SK-N-SH treated with all-trans-retinoic acid at 6 μM for 48 hours (cell line): Measurements from ENCODE around the gene DEFB113.

Experiments
- ATAC-seq: fragments of 200-7000 bp; cut with Tn5 transposase; 3 replicates; pipeline ENCODE4 v1.9.1; 2020; ENCODE audit warnings: mild to moderate bottlenecking, moderate library complexity
- ARNTL ChIP-seq: fragments of 450-650 bp; formaldehyde crosslinking; IDR thresholded peaks from 2 replicates; pipeline ENCODE4 v1.5.0; 2020; ENCODE audit warnings: low read depth, mild to moderate bottlenecking, moderate library complexity, borderline replicate concordance
- BACH2 ChIP-seq: fragments of 250-450 bp; sonication (Bioruptor Pico); IDR thresholded peaks from 2 replicates; pipeline ENCODE4 v1.9.0; 2021; ENCODE audit warnings: mild to moderate bottlenecking, borderline replicate concordance
- CREB5 ChIP-seq: fragments of 250-450 bp; sonication (Bioruptor Pico); IDR thresholded peaks from 2 replicates; pipeline ENCODE4 v1.5.1; 2020; ENCODE audit warnings: low read depth, mild to moderate bottlenecking, moderate library complexity
- CSDC2 ChIP-seq: fragments of 250-450 bp; sonication (Bioruptor Pico); IDR thresholded peaks from 2 replicates; pipeline ENCODE4 v1.5.0; 2020; ENCODE audit warnings: mild to moderate bottlenecking, moderate library complexity
- ESRRG ChIP-seq: fragments of 250-450 bp; sonication (Bioruptor Pico); IDR thresholded peaks from 2 replicates; pipeline ENCODE4 v1.6.1; 2021; ENCODE audit warnings: mild to moderate bottlenecking
- GLIS3 ChIP-seq: fragments of 250-450 bp; sonication (Bioruptor Pico); IDR thresholded peaks from 2 replicates; pipeline ENCODE4 v1.5.0; 2020; ENCODE audit warnings: mild to moderate bottlenecking, moderate library complexity
- ISL1 ChIP-seq: fragments of 250-450 bp; sonication (Bioruptor Pico); IDR thresholded peaks from 2 replicates; pipeline ENCODE4 v2.1.2; 2022; ENCODE audit warnings: mild to moderate bottlenecking, moderate library complexity
- OSR1 ChIP-seq: fragments of 250-450 bp; sonication (Bioruptor Pico); IDR thresholded peaks from 2 replicates; pipeline ENCODE4 v1.8.0; 2022; ENCODE audit warnings: moderate library complexity, mild to moderate bottlenecking, inconsistent platforms
- PATZ1 ChIP-seq: fragments of 250-450 bp; sonication (Bioruptor Pico); IDR thresholded peaks from 2 replicates; pipeline ENCODE4 v1.8.0; 2020; ENCODE audit warnings: mild to moderate bottlenecking, moderate library complexity, borderline replicate concordance
- POU6F1 ChIP-seq: fragments of 250-450 bp; sonication (Bioruptor Pico); IDR thresholded peaks from 2 replicates; pipeline ENCODE4 v1.8.0; 2021; ENCODE audit warnings: low read depth, mild to moderate bottlenecking, moderate library complexity, borderline replicate concordance
- PPARA ChIP-seq: fragments of 250-450 bp; sonication (Bioruptor Pico); IDR thresholded peaks from 2 replicates; pipeline ENCODE4 v1.5.0; 2020; ENCODE audit warnings: mild to moderate bottlenecking, borderline replicate concordance
- RARB ChIP-seq: fragments of 250-450 bp; sonication (Bioruptor Pico); IDR thresholded peaks from 2 replicates; pipeline ENCODE4 v1.8.0; 2021; ENCODE audit warnings: mild to moderate bottlenecking, moderate library complexity
- SNAI2 ChIP-seq: fragments of 250-450 bp; sonication (Bioruptor Pico); IDR thresholded peaks from 2 replicates; pipeline ENCODE4 v1.5.0; 2020; ENCODE audit warnings: mild to moderate bottlenecking, moderate library complexity
- TCF4 ChIP-seq: fragments of 250-450 bp; sonication (Bioruptor Pico); IDR thresholded peaks from 2 replicates; pipeline ENCODE4 v1.8.0; 2021; ENCODE audit warnings: mild to moderate bottlenecking, moderate library complexity, borderline replicate concordance
- TOX ChIP-seq: fragments of 250-450 bp; sonication (Bioruptor Pico); IDR thresholded peaks from 2 replicates; pipeline ENCODE4 v1.8.0; 2021; ENCODE audit warnings: mild to moderate bottlenecking, moderate library complexity, borderline replicate concordance
- TSHZ2 ChIP-seq: fragments of 250-450 bp; sonication (Bioruptor Pico); IDR thresholded peaks from 2 replicates; pipeline ENCODE4 v1.5.0; 2020; ENCODE audit warnings: mild to moderate bottlenecking, moderate library complexity
- ZC3H10 ChIP-seq: fragments of 250-450 bp; sonication (Bioruptor Pico); IDR thresholded peaks from 2 replicates; pipeline ENCODE4 v1.5.1; 2021; ENCODE audit warnings: mild to moderate bottlenecking, moderate library complexity
- ZFP3 ChIP-seq: fragments of 250-450 bp; sonication (Bioruptor Pico); IDR thresholded peaks from 2 replicates; pipeline ENCODE4 v1.5.0; 2020; ENCODE audit warnings: mild to moderate bottlenecking, moderate library complexity
- ZFP30 ChIP-seq: fragments of 450-650 bp; formaldehyde crosslinking; IDR thresholded peaks from 2 replicates; pipeline ENCODE4 v1.5.0; 2022; ENCODE audit warnings: mild to moderate bottlenecking, moderate library complexity
- ZNF565 ChIP-seq: fragments of 450-650 bp; formaldehyde crosslinking; conservative IDR thresholded peaks from 2 replicates; pipeline ENCODE4 v1.5.0; 2020; ENCODE audit warnings: low read depth, mild to moderate bottlenecking, moderate library complexity
- ZNF70 ChIP-seq: fragments of 450-650 bp; formaldehyde crosslinking; IDR thresholded peaks from 2 replicates; pipeline ENCODE4 v1.5.0; 2020; ENCODE audit warnings: mild to moderate bottlenecking, moderate library complexity
- ZNF8 ChIP-seq: fragments of 450-650 bp; formaldehyde crosslinking; IDR thresholded peaks from 2 replicates; pipeline ENCODE4 v1.5.0; 2020; ENCODE audit warnings: mild to moderate bottlenecking, moderate library complexity

DEFB113 gene

GRCh38 chr6:49995278-49995677, 25.9 kb upstream of the DEFB113 start:
- ATAC-seq = no peak
- TF ChIP-seq BACH2 (no peak), ZNF70 (no peak), OSR1 (CRISPR knock-in tag) (no peak), TOX (CRISPR knock-in tag) (no peak), RARB (CRISPR knock-in tag) (no peak), ZNF8 (CRISPR knock-in tag) (no peak), TSHZ2 (CRISPR knock-in tag) (no peak), CSDC2 (CRISPR knock-in tag) (no peak), ZFP30 (CRISPR knock-in tag) (no peak), ZC3H10 (CRISPR knock-in tag) (no peak), ESRRG (CRISPR knock-in tag) (no peak), CREB5 (no peak), ZNF565 (CRISPR knock-in tag) (no peak), ARNTL (no peak), TCF4 (CRISPR knock-in tag) (no peak), POU6F1 (no peak), GLIS3 (CRISPR knock-in tag) (no peak), ISL1 (CRISPR knock-in tag) (no peak), PPARA (CRISPR knock-in tag) (no peak)
- TF ChIP-seq, all 23 proteins: peak for 0

- no peak for ATAC-seq
- no peak for TF ChIP-seq ISL1 (CRISPR knock-in tag)
- TF ChIP-seq TOX (CRISPR knock-in tag) = no peak
- TF ChIP-seq ZNF8 (CRISPR knock-in tag) = no peak
- TF ChIP-seq ZFP30 (CRISPR knock-in tag) = no peak
- TF ChIP-seq ESRRG (CRISPR knock-in tag) = no peak
- no peak for TF ChIP-seq POU6F1
- TF ChIP-seq ARNTL = no peak
- no peak for TF ChIP-seq BACH2
- TF ChIP-seq ZNF70 = no peak
These were observed 19.5 kb upstream of the DEFB113 start for GRCh38 chr6:49988900-49989299.

- no peak for ATAC-seq
- TF ChIP-seq ZNF70 (no peak), OSR1 (CRISPR knock-in tag) (no peak), BACH2 (no peak)
These were observed 18.3 kb upstream of the DEFB113 start for GRCh38 chr6:49987749-49988148.

GRCh38 chr6:49986551-49986950, 17.1 kb upstream of the DEFB113 start:
- no peak for TF ChIP-seq PPARA (CRISPR knock-in tag)
- TF ChIP-seq PATZ1 = no peak
- no peak for TF ChIP-seq ZFP3 (CRISPR knock-in tag)
- no peak for TF ChIP-seq ZC3H10 (CRISPR knock-in tag)
- TF ChIP-seq POU6F1 = no peak
- no peak for TF ChIP-seq TOX (CRISPR knock-in tag)
- no peak for TF ChIP-seq ZNF70
- TF ChIP-seq SNAI2 (CRISPR knock-in tag) = no peak
- no peak for TF ChIP-seq ISL1 (CRISPR knock-in tag)
- TF ChIP-seq ZFP30 (CRISPR knock-in tag) = no peak
- TF ChIP-seq OSR1 (CRISPR knock-in tag) = no peak
- TF ChIP-seq TSHZ2 (CRISPR knock-in tag) = no peak
- no peak for TF ChIP-seq ZNF8 (CRISPR knock-in tag)
- TF ChIP-seq, all 23 proteins: peak for 0
- ATAC-seq = no peak
